ENCODE results near the gene ADO.

ADO gene

GRCh38 chr10:62817766-62818425 is 13.4 kb downstream of the ADO start:
- DNase-seq (ENCODE audit: low spot score) = peak; percentile 59

DNA sequence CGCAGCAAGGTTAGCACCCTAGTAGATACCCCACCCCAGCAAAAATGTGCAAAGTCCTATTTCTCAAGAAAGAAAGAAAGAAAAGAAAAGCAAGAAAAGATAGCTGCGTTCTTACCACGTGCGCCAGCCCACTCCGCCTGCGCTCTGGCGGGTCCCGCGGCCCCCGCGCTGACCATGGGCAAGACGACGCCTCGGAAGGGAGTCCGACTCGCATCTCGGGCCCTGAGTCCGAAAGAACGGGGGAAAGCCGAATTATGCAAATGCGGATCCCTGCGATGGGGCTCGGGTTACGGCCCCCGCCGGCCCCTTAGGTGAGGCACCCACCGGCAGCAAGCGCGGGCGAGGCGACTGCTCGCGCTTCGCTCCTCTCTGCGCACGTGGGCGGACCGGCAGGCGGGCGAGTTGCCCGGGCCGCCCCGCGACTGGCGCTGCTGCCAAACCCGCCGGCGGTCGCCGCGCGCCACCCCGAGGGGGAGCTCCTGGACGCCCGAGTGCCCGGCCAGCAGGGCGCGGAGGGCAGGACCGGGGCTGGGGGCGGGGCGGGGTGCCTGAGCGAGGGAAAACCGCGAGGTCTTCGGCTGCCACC is 14.0 kb downstream of the ADO start:
- no peak for DNase-seq (ENCODE audit: low spot score)

DNA sequence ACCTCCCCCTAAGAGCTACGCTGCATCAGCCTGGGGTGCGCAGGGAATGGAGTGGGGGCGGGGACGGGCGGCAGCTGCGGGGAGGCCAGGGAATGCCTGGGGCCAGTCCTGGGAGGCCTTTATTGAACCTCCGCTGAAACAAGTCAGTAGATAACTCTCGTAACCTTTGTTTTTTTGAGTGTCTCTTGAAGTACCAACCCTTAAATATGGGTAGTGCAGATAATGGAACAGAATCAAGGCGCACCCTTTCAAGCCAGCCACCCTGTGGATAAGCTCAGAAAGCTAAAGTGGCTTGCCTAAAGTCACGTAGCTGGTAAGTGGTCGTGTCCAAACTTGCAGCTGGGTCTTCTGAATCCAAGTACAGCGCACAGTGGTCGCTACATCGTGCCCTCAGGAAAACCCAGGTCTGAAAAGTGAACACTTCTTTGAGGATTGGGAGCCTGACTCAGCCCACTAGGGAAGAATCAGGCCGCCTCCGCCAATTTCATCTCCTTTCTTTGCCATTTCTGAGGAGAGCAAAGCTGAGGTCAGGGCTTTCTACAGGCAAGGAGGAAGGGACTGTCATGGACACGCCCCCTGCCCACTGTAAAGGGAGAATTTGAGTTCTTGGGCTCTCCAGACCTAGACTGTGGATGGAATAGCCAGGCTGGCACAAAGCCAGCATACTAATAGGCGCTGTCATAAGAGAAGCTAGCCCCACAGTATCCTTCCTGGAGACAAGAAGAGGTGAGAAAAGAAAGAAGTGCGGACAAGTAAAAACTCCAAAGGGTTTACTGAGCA is 14.8 kb downstream of the ADO start:
- no peak for DNase-seq (ENCODE audit: low spot score)

DNA sequence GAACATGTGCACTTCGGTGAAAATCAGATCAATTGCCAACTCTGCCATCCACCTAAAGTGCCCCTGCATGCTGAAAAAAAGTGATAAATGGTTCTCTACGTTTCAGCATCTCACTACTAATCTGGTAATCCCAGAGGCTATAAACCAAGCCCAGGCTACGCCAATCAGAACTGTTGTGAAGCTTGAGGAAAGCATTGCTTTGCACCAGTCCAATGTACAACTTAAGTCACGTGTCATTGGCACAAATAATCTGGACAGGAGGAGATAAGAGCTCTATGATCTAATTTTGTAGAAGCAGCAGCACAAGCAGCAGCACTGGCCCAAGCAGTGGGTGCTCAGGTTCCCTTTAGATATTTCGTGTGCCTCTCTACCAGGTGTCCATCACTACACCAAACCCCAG is 16.1 kb downstream of the ADO start:
- DNase-seq (ENCODE audit: low spot score) = no peak

DNA sequence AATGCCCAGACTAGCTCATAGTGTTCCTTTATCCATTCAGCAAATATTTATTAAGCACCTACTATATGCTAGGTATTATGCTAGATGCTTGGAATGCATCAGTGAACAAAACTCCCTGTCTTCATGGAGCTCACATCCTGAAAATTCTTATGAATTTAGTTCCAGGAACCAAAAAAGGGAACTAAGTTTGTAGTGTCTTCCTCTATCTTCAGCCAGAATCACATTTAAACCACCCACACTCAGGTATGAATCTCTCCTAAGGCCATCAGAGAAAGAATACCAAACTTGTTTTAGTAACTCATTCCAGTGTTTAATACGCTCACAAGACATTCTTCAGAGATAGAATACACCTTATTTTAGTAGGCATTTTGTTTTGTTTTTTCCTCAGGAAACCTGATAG is 21.8 kb downstream of the ADO start:
- DNase-seq (ENCODE audit: low spot score) = no peak

- DNase-seq (ENCODE audit: low spot score) = no peak
Observed at GRCh38 chr10:62829622-62830021, 25.1 kb downstream of the ADO start.

DNA sequence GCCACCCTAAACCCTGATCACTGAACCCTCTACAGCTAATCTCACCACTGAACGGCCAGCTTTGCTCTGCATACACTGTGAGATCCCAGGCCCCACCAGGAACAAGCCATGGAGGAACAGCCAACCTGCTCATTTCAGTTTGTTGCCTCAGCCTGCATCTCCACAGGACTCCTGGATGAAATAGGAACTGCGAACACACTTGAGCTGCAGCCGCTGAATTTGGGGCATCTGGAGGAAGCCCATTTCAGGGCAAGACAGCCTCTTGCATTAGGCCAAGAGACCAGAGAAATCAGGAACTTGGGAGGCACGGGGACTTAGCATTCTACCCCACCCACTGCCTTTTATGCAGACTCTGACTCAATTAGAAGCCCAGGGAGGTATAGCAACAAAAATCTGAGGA is 26.2 kb downstream of the ADO start:
- DNase-seq (ENCODE audit: low spot score) = no peak

DNA sequence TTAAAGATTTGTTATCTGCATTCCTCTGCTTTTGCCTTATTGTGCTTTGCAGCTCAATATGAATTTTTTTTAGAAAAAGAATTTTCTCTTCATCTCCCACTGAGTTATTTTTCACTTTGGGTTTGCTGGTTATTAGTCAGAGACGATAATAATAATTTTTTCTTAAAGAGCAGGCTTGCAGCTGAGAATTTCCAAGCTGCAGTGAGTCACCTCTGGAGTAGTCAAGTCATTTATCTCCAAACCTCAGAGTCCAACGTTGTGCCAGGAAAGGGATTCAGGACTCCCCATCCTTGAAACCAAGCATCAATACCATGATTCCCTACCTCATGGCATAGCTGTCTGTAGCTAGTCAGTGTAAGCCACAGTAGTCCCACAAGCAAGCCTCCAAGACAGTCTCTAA is 26.8 kb downstream of the ADO start:
- no peak for DNase-seq (ENCODE audit: low spot score)

- no peak for DNase-seq (ENCODE audit: low spot score)
Observed at GRCh38 chr10:62839590-62839989, 35.1 kb downstream of the ADO start.

DNA sequence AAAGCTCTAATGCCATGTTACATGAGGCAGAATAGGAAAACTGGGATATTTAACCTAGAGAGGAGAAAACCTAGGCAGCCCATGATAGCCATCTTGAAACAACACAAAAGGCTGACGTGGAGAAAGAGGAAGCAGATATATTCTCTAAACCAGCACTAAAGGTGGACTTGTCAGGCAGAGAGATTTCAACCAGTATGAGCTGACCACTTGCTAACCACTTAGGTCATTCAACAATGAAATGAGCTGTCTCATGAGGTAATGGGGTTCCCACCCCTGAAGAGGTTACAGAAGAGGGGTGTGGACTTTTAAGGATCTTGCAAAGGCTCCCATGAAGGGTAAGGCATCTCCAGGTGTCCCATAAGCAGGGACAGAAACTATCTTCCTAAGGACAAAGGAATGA is 38.5 kb downstream of the ADO start:
- no peak for DNase-seq (ENCODE audit: low spot score)

DNA sequence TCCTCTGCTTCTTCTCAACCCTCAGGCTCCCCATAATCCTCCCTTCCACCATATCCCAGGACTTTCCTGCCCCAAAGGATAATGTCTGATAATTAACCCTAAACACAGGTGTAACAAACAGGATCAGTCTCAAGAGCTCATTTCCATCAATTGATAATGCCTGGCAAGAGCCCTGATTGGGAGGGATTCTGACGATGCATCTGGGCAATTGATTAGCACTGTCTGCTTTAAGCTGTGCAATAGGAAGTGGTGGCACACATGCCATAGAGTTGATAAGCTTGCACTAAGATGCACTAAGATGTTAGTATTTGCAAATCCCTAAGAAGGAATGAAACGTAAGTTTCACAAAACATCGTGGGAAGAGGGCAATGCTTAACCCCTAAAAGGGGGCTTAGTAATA is 39.1 kb downstream of the ADO start:
- DNase-seq (ENCODE audit: low spot score) = no peak

DNA sequence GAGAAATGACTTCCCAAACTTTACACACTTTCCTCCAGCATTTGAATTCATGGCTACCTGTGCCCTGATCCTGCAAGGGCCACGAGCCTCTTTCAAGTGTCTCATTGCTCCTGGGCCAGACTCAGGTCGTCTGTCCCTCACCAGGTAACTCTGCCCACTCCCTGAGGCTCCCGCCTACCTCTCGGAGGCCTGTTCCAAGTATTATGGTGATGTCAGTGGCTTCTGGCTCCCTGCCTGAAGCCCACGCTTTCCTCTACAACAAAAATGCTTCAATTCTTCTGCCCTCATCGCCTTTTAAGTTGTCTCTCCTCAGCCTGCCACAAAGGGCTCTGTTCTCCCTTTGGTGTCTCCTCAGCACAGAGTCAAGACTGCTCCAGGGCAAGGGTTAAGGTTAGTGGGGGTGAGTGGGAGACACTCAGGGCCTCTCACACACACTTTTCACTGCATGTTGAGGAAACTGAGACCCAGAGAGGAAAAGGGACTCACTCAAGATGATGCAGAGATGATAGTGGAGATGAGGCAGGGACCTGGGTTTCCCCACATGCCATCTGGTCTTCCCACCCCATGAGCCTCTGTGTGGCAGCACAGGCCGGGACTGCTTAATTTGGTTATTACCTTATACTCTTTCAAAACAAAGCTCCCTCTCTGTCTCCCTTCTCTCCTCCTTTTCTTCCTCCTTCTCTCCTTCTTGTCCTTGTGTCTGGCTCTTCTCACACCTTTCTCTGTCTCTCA is 39.9 kb downstream of the ADO start:
- no peak for DNase-seq (ENCODE audit: low spot score)

DNA sequence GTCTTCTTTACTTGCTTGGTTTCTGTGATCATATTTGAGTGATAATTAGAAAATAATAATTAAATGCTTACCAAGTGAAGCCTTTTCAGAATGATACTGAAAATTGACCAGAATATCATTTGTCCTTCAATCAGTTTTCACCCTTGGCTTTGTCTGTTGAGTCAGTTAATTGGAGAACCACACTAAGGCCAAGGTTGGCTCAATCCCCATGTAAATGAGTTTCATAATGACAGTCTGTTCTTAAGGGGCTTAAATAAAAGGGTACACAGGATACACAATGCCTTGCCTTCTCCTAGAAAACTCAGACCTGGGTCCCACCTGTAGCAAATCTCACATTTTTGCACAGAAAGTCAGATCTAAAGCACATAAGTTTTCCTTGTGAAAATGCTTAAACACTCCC is 42.9 kb downstream of the ADO start:
- DNase-seq (ENCODE audit: low spot score) = no peak

DNA sequence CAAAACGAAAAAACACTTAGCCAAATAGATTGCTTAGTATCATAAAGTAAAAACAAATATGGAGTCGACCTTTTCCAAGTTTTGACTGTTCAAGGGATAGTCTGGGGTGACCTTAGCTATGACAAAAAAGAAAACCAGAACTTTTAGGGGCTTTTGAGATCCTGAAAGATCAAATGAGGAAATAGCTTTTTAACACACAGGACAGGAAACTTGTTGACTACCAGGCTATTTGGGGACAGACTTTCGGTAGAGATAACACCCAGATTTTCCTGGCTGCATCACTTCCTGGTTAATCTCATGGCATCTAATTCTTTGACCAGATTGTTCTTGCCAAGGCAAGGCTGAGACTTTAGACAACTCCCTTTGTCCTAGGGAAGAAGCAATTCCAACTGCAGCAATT is 46.1 kb downstream of the ADO start:
- no peak for DNase-seq (ENCODE audit: low spot score)

- peak; percentile 4 for DNase-seq (ENCODE audit: low spot score)
Observed at GRCh38 chr10:62851442-62851841, 46.9 kb downstream of the ADO start.

- no peak for DNase-seq (ENCODE audit: low spot score)
Observed at GRCh38 chr10:62852961-62853702, 48.6 kb downstream of the ADO start.

DNA sequence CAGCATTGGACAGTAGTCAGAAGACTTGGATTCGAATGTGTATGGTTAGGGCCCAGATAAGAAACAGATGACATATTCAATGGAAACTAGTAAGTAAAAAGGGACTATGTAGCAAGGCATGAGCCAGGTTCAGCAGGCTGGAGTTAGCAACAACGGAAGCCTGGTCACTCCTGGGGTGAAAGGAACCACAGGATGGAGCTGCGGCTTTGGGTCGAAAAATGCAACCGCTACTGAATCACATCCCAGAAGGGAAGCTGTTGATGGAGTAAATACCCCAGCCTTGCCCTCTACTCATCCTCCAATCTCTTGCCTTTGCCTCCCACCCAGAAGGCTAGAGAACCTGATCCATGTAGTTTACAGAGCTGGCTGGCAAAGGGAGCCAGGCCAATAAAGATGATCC is 49.2 kb downstream of the ADO start:
- DNase-seq (ENCODE audit: low spot score) = no peak

GRCh38 chr10:62856021-62856420 is 51.5 kb downstream of the ADO start:
- DNase-seq (ENCODE audit: low spot score) = no peak
